PFSK-1 (cell line): ENCODE data around the gene POLR3H.

Experiments used
- FOXP2 ChIP-seq: optimal IDR thresholded peaks from 2 replicates; pipeline ENCODE3; 2011; ENCODE audit warnings: borderline replicate concordance, control low read depth, inconsistent platforms; ENCODE audit not compliant: insufficient read depth; ENCODE audit errors: extremely low read length, extremely low read depth
- POLR2AphosphoS5 ChIP-seq: IDR thresholded peaks from 2 replicates; pipeline ENCODE4 v1.6.1; 2012; ENCODE audit warnings: low read depth, mild to moderate bottlenecking, control low read depth, low read length, moderate library complexity
- SIN3A ChIP-seq: IDR thresholded peaks from 2 replicates; pipeline ENCODE4 v1.6.1; 2012; ENCODE audit warnings: mild to moderate bottlenecking, low read length, moderate library complexity, borderline replicate concordance; ENCODE audit not compliant: insufficient read depth
- TAF1 ChIP-seq: IDR thresholded peaks from 2 replicates; pipeline ENCODE4 v1.6.1; 2012; ENCODE audit warnings: low read length, control low read depth, borderline replicate concordance; ENCODE audit not compliant: insufficient read depth
- TF ChIP-seq, protein P1 (sequence below), 2 experiments: IDR thresholded peaks; 2 replicates each; pipeline versions ENCODE4 v1.6.1 to v1.8.0; 2011 to 2012; ENCODE audit warnings: low read depth in 2 of 2, low read length in 2 of 2, control low read depth in 1 of 2, inconsistent platforms in 1 of 2, mild to moderate bottlenecking in 1 of 2, moderate library complexity in 1 of 2; ENCODE audit not compliant: insufficient read depth in 1 of 2

Gene POLR3H

GRCh38 chr22:41576877-41577276 is 32.6 kb upstream of the POLR3H start:
- no peak for TF ChIP-seq POLR2AphosphoS5
- TF ChIP-seq TAF1 = no peak
- no peak for TF ChIP-seq SIN3A
- no peak for TF ChIP-seq FOXP2
- TF ChIP-seq, protein P1, sequence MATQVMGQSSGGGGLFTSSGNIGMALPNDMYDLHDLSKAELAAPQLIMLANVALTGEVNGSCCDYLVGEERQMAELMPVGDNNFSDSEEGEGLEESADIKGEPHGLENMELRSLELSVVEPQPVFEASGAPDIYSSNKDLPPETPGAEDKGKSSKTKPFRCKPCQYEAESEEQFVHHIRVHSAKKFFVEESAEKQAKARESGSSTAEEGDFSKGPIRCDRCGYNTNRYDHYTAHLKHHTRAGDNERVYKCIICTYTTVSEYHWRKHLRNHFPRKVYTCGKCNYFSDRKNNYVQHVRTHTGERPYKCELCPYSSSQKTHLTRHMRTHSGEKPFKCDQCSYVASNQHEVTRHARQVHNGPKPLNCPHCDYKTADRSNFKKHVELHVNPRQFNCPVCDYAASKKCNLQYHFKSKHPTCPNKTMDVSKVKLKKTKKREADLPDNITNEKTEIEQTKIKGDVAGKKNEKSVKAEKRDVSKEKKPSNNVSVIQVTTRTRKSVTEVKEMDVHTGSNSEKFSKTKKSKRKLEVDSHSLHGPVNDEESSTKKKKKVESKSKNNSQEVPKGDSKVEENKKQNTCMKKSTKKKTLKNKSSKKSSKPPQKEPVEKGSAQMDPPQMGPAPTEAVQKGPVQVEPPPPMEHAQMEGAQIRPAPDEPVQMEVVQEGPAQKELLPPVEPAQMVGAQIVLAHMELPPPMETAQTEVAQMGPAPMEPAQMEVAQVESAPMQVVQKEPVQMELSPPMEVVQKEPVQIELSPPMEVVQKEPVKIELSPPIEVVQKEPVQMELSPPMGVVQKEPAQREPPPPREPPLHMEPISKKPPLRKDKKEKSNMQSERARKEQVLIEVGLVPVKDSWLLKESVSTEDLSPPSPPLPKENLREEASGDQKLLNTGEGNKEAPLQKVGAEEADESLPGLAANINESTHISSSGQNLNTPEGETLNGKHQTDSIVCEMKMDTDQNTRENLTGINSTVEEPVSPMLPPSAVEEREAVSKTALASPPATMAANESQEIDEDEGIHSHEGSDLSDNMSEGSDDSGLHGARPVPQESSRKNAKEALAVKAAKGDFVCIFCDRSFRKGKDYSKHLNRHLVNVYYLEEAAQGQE (IDR thresholded peaks at IDR 0.05; ENCODE audit: insufficient read depth in 1 of 2, low read depth in 2 of 2, low read length in 2 of 2) = no peak

DNA sequence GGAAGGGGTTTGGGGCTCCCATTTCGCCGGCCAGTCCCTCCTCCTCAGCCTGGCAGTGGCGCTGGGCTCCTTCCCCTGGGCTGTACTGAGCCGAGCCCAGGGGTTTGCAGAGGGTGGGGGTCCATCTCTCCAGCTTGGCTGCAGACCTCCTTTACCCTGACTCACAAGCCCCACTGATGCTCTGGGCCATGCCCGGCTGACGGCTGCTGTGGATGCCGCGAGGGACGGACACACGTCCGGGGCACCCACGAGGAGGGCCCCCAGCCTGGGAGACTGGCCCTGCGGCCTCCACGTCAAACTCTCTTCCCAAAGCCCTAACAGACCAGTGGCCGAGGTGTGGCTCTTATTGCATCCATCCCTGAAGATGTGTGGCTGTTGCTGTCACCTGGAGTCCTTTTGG is 31.3 kb upstream of the POLR3H start:
- TF ChIP-seq FOXP2 = no peak
- no peak for TF ChIP-seq TAF1
- TF ChIP-seq, protein P1 (IDR thresholded peaks at IDR 0.05; ENCODE audit: insufficient read depth in 1 of 2, low read depth in 2 of 2, low read length in 2 of 2) = no peak
- no peak for TF ChIP-seq SIN3A
- no peak for TF ChIP-seq POLR2AphosphoS5

DNA sequence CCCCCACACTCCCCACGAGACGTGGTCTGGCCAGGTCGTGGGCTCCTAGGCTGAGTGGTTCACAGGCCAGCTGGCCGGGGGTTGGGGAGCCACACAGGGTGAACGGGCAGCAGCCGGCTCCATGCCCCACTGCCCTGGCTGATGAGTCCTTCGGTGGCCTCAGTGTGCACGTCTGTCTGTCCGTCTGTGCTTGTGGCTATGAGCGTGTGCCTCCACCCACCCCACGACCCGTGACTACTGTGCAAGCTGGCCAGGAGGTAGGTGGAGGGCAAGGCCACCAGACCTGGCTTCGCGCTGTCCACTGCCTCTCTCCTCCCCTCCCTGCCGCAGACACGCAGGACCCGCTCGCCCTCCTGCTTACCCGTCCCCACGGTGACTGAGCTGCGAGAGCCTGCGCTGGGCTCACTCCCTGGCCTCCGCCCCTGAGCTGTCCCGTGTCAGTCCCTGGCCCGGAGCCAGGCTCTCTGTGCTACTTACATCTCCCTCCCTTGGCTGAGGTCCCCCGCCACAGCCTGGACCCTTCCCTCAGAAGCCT is 30.6 kb upstream of the POLR3H start:
- TF ChIP-seq POLR2AphosphoS5 (no peak), FOXP2 (no peak), TAF1 (no peak), SIN3A (no peak)
- TF ChIP-seq, protein P1 (IDR thresholded peaks at IDR 0.05; ENCODE audit: insufficient read depth in 1 of 2, low read depth in 2 of 2, low read length in 2 of 2) = no peak

DNA sequence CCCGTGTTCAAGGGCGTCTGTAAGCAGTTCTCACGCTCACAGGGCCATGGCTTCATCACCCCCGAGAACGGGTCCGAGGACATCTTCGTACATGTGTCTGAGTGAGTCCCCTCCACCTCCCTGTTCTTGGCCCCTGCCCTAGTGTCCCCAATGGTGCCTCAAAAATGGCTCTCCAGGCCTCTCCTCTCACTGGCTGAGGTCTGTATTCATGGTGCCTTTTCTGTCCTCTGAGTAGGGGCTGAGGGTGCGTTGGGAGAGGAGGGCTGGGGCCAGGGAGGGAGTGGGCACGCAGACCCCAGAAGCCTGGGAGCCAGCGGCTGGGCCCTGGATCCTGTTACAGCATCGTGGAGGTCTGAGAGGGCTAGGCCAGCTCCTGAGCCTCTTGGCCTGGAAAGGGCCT is 29.4 kb upstream of the POLR3H start:
- TF ChIP-seq POLR2AphosphoS5 (no peak), TAF1 (no peak), SIN3A (no peak), FOXP2 (no peak)
- TF ChIP-seq, protein P1 (IDR thresholded peaks at IDR 0.05; ENCODE audit: insufficient read depth in 1 of 2, low read depth in 2 of 2, low read length in 2 of 2) = no peak

DNA sequence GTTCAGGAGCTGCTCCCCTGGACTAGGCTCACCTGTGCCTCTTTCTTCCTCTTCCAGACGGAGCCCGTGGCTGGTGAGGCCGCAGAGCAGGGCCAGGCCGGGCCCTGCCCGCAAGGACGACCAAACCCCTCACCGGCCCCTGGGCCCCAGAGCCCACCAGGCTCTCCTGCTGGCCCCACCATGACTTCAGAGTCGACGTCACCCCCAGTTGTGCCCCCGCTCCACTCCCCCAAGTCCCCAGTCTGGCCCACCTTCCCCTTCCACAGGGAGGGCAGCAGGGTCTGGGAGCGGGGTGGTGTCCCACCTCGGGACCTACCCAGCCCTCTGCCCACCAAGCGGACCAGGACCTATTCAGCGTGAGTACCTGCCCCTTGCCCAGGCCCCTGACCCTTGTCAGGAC is 27.5 kb upstream of the POLR3H start:
- no peak for TF ChIP-seq POLR2AphosphoS5
- TF ChIP-seq, protein P1 (IDR thresholded peaks at IDR 0.05; ENCODE audit: insufficient read depth in 1 of 2, low read depth in 2 of 2, low read length in 2 of 2) = no peak
- no peak for TF ChIP-seq TAF1
- no peak for TF ChIP-seq SIN3A
- TF ChIP-seq FOXP2 = no peak
